NCI-H774 (cell line): ENCODE results near the gene FRMPD3.
"Not testable (repeated sequence)": the region's sequence is repeated elsewhere in the genome, so short reads cannot be mapped to it uniquely, and the experiment has no call there.

Experiments used
- DNase-seq: peaks from one replicate; lab custom pipeline; 2025; lab: John Stamatoyannopoulos, UW

The FRMPD3 gene

DNA sequence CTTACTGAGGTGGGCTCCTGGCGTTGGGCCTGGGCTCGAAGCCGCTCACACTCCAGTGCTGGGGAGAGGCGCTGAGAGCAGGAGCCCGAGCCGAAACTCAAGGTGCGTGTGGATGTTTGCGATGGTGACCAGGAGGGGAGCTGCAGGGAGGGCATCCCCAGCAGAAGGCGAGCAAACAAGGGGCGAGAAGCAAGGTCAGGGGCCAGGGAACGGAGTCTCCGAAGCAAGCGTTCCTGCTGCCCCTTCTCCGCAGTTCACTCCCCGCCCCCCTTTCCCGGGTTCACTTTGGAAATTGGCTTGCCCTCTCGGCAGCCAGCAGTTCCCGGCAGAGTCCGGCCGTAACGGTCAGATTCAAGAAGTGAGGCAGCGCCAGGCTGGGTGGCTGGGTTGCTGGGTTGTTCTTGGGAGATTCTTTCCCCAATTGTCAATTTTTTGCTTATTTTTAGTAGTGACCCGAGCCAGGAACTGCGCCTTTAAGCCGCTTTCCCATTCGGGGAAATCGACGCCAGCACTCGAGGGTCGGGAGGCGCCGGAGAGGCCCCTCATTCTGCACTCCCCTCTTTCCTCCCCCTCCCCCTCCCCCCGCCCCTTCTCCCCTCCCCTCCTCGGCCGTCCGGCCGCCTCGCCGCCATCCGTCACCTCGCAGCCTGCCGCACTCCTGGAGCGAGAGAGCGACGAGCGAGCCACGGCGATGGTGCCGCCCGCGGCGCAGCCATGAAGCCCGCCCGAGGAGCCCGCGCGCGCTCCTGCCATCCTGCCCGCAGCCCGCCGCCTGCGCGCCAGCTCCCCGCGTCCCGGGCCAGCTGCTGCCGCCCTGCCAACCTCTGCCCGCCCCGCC lies at the start of gene FRMPD3:
FRMPD3 (plus strand) TSS at position 655 of the 838 bp plus-strand sequence. CDS start 76,937 bp downstream, outside the sequence.
- DNase-seq, result no peak

DNA sequence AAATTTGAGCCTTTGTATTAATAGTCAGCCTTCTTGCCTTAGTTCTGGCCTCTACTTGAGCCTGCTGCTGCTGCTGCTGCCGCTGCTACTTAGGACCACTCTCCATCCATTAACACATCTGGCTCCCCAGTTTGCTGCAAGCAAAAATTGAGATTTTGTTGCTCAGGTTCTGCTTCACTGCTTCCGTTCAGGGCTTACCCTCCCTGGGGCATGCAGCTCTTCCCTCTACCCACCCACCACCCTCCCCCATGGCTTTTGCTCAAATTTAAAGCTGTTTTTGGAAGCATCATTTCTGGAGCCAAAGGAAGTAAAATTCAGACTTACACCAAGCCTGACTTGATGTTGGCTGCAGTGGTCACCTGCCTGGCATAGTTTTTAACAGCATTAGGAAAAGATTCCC lies 28.9 kb upstream of the FRMPD3 start:
- no peak for DNase-seq

- no peak for DNase-seq
These were observed 28.1 kb upstream of the FRMPD3 start for GRCh38 chrX:107421337-107421861.

GRCh38 chrX:107429090-107429489 lies 20.4 kb upstream of the FRMPD3 start:
- no peak for DNase-seq

- no peak for DNase-seq
These were observed 9.3 kb upstream of the FRMPD3 start for GRCh38 chrX:107440187-107440586.

DNA sequence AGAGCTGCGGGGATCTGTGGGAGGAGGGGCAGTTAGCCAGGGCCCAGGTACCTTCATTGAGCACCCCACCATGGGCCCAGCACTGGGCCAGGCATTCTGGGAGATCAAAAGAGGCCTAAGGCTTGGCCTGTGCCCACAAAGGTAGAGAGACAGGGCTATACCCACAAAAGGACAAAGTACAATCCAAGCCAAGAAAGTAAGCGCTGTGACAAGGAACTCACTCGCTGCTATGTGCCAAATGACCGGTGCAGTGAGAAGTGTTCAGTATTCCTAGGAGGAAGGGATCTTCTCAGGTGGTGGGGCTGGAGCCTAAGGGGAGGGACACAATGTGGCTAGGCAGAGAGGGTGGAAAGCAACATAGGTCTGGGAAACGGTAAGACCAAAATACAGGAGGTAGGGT lies 8.8 kb upstream of the FRMPD3 start:
- DNase-seq, result no peak

DNA sequence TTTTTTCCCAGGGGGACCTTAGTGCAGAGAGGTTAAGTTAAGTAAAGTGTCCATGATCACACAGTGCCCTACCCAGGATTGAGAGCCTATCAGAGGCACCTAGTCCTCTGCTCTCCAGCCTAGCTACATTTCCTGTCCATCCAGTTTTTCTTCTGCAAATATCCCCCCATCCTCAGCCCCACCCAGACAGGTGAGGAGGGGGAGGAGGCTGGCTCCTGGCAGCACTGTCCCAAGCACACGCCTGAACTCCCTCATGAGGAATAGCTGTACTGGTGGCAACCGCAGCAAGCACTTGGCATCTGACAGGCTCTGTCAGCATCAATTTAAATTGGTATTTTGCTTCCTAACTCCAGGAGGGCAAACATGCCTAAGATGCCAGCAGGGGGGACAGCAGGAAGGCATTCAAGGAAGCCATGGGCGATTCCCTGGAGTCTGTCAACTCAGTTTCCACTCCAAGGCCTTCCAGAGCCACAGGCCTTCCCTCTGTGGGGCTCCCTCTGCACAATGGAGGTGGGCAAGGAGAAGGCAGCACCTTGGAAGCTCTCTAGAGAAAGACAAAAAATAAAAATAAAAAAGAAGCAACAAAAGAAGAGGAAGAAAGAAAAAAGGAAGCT lies 6.4 kb upstream of the FRMPD3 start:
- DNase-seq, result no peak

DNA sequence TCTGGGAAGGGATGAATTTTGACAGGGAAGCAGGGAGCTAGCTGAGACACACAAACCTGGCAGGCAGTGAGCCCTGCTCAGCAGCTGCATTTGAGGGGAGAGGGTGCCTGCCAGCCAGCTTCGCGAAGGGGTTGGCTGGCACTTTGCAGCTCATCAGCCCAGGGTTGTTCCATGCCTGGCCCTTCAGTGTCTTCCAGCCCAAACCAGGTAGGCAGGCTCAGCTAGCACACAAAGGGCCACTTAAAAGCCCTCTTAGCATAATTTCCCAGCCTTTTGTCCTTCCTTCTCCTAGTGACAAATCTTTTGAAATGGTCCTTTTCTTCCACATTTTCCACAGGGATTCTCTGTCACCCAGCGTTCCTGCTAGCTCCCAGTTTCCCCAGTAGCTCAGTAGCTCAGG lies 4.3 kb upstream of the FRMPD3 start:
- no peak for DNase-seq

DNA sequence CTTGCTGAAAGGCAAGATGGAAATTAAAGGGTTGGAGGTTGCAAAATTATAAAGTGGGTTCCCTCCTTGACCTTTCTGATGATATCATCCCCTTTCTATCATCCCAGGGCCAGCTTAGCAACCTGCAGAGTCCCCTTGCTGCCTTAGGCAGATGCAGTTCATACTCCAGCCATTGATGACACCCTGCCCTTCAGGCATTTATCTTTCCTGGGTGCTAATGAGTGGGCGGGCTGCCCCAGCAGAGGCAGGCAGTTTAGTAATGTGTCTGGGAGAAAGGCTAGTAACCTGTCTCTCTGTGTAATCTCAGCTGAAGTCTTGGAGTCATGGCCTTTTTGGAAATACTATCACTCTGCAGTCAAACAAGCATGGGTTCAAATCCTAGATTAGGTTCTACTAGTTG lies 3.8 kb upstream of the FRMPD3 start:
- no peak for DNase-seq

- DNase-seq, result no peak
These were observed 1.8 kb upstream of the FRMPD3 start for GRCh38 chrX:107447642-107448041.

DNA sequence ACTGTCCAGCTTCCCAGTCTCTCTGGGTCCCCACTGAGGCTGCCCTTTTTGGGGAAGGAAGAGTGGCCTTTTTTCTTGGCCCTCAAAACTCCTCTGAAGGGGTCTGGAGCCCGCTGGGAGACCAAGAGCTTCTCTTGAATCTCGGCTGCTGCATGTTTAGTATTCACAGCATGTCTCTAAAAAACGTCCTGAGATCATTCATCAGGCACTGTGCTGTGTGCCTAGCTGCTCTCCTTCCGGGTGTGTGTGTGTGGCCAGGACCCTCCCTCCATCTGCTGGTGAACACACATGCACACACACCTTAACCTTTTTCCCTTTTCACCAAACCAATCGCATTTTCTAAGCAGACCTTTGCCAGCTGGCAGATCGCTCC lies 841 bp upstream of the FRMPD3 start:
- DNase-seq, result no peak

DNA sequence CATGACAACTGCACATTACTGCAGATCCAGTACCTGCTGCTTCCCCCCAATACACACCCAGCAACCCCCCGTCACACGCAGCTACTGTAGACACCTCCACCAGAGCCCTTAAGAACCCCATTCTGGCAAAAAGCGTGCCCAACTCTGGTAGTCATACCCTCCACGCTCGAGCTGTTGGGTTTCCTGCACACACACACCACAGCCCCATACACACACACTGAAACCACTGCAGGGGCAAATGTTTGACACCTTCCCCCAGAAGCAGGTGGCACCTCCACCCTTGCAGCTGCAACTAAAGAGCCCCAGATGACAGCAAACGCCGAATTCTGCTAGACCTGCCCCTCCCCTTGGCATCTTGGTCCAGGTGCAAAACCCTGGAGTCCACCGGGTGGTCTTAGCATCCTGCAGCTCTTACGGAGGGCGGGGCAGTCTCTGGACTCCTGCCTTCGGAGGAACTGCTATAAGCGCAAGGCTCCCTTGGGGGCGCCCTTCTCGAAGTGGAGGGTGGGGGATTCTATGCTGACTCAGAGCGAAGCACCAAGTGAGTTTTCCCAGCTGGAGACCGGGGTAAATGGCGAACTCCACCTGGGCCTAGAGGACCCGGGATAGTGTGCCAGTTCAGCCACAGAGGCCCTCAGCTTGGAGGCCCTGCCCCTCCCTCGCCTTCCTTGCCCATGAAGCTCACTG lies 1.5 kb downstream of the FRMPD3 start:
- no peak for DNase-seq

DNA sequence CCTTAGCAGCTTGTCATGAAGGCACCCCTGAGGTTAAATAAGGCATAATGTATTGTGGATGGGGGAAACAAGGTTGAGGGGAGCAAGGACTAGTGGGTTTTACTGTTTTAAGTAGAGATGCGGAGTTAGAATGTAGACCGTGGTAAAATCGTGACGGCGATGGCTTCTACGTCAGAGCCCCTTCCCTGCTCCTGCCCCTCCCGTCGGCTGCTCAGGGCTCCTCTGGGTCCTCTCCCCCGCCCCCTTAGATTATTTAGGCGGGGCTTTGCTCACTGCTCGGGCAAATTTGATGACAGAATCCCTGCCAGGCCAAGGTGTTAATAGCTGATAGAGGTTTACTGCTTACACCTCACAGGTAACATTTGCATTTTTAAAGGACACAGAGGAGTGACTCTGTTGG lies 2.3 kb downstream of the FRMPD3 start:
- no peak for DNase-seq

DNA sequence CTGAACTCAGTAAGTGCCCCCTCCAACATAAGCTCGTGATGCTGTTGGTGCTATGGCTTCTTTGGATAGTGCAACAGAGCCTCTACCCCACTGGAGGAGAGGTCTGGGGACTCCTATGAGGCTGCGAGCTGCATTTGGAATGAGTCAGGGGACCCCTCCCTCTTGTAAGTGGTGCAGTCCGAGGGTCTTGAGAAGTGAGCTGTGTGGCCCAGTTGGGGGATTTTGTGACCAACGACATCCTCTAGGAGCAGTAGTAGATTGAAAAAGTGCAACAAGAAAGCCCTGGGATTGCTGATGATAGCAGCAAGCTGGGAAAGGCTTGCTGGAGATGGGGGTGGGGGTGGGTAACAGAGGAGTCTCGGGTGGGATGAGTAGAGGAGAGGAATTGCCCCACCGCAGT lies 3.1 kb downstream of the FRMPD3 start:
- DNase-seq, result no peak

DNA sequence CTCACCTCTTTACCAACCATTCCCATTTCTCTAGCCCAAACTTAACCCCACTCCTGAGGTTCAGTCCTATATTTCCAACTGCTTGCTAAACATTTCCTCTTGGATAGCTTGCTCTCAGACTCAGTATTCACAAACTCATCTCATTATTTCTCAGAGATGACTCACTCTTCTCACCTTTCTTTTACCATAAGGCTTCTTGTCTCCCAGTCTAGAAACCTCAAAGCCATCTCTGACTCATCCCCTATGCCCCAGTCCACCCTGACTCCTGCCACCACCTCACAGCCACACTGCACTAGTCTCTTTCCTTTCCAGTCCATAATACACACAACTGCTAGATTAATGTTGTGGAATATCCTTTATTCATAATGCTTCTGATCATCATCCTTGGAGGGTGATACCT lies 4.8 kb downstream of the FRMPD3 start:
- no peak for DNase-seq

DNA sequence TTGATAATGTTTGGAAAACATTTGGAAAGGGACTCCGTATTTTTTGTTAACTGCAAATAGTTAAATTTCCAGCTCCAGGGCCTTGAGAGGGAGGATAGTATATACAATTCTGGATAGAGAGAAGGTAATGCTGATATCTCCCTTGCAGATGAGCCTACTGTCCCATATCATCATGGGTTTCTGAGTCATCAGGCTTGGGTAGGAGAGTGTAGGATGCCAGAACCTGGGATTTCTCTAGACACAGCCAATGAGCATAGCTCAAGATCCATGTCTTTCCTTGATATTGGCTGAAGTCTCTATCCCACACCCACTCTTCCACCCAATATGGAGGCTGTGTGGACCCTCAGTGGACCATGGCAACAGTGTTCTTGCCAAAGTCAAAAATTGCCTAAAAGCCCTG lies 7.8 kb downstream of the FRMPD3 start:
- no peak for DNase-seq

DNA sequence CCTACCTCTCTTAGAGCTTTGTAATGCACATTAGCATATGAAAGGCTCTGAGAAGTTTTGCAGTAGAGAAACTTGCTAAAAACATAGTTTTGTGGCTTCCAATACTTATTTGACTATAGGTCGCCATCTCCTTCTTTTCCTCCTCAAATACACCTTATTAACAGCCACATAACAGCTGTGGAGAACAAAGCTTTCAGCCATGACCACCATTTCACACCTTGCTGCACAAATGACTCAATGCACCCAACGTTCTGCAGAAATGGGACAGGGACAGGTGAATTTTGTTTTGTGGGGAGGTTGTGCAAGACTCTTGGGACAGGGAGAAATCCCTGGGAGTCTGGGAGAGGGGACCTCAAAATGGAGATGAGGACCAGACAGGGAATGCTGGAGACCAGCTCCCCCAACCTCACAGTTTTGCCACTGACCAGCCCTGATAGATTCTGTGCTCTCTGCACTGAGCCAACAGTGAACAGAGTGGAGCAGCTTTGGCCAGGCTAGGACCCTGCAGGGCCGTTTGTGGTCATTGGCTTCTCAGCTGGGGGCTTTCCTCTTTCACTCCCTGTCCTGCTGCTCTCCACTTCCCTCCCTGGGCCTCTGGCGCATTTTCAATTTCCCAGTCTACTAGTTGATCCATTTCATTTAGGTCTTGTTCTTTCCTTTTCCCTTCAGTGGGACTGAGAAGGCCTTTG lies 16.6 kb downstream of the FRMPD3 start:
- no peak for DNase-seq

- no peak for DNase-seq
These were observed 17.8 kb downstream of the FRMPD3 start for GRCh38 chrX:107467271-107467670.

DNA sequence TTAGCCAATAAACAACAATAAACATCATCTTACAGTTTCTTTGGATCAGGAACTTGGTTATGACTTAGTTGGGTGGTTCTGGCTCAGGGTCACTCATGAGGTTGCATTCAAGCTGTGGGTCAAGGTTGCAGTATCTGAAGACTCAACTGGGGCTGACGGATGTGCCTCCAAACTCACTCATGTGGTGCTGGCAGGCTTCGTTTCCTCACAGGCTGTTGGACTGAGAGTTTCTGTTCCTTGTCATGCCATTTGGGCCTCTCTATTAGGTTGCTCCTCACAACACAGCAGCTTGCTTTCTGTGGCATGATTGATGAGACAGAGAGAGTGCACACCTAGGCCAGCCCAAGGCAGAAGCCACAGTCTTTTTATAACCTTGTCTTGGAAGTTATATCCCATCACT lies 20.7 kb downstream of the FRMPD3 start:
- no peak for DNase-seq

DNA sequence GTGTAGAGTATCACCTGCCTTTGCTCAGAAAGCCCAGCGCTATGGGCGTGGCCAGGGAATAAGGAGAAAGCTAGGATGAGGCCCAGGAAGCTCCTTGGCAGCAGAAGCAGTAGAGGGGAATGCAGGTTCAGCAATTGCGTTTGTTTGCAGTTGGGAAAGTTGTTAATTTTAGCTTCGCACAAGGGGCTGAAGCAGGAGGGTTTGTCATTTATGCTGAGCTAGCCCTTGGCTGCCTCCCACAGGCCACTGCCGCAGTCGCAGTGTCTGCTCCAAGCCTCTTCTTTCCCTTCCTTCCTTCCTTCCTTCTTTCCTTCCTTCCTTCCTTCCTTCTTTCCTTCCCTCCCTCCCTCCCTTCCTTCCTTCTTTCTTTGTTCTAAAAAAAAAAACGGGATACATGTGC lies 21.5 kb downstream of the FRMPD3 start:
- no peak for DNase-seq

DNA sequence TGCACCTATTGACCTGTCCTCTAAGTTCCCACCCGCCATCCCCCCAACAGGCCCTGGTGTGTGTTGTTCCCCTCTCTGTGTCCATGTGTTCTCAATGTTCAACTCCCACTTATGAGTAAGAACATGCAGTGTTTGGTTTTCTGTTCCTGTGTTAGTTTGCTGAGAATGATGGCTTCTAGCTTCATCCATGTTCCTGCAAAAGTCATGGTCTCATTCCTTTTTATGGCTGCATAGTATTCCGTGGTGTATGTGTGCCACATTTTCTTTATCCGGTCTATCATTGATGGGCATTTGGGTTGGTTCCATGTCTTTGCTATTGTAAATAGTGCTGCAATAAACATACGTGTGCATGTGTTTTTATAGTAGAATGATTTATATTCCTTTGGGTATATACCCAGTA lies 22.0 kb downstream of the FRMPD3 start:
- not testable (repeated sequence) for DNase-seq

- DNase-seq, result no peak
These were observed 28.0 kb downstream of the FRMPD3 start for GRCh38 chrX:107477406-107477805.
